GM21786 (cell line): ENCODE results near the gene NUP107.
"Not testable (repeated sequence)": the region's sequence is repeated elsewhere in the genome, so short reads cannot be mapped to it uniquely, and the experiment has no call there.

Experiments used
- ATAC-seq: cut with Tn5 transposase; IDR thresholded peaks from one replicate; pipeline ENCODE4 v1.9.1; 2021; ENCODE audit not compliant: unreplicated experiment

The NUP107 gene

DNA sequence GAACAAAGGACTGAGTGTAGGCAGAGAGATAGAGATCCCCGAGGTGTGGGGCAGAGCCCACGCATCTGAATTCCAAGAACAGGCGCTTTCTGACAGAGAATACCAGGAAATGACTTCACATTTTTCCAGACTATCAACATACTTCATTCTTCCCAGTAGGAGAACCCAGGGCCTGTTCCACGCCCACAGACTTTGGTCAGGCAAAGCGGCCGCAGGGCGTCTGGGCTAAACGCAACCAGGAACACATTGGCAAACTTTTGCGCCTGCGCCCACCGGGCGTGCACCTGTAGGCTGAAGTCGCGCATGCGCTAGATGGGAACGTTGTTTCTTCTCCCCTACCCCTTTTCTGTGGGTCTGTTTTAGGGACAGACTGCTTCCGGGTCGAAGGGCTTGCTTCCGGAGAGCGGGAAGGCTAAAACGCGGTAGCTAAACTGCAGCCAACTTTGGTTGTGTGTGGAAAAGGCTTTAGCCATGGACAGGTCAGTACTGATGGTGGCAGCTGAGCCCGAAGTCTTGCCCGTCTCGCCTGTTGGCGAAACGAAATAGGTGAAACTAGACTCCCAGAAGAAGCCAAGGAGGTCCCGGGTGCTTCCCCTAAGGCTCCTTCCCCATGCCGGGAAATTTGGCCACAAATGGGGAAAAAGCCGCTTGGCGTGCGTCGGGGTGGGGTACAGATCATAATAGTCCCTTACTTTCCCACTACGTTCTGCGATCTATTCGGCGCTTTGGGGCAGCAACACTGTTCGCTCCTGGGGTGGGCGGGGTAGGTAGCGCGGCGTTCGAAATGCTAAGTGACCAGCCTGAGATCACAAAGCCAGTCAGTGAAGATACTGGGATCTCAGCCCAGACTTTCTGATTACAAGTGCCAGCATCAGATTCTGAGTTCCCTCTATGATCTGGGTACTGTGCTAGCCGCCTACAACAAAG, at the start of gene NUP107:
NUP107 (plus strand) TSS at position 384 of the 927 bp plus-strand sequence; CDS start at position 472, 88 bp downstream.
- peak; percentile 97 for ATAC-seq

DNA sequence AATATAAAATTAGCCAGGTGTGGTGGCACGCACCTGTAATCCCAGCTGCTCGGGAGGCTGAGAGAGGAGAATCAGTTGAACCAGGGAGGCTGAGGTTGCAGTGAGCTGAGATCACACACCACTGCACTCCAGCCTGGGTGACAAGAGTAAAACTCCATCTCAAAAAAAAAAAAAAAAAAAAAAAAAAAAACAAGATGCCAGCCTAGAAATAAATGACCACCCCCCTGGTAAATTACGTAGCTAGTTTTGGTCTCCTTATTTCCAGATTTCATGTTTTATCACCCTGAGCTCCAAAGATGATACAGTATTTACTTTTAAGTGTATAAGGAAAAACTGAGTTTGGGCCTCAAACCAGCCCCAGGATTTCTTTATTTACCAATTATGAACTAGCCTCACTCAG, 49.3 kb upstream of the NUP107 start:
- ATAC-seq: not testable (repeated sequence)

DNA sequence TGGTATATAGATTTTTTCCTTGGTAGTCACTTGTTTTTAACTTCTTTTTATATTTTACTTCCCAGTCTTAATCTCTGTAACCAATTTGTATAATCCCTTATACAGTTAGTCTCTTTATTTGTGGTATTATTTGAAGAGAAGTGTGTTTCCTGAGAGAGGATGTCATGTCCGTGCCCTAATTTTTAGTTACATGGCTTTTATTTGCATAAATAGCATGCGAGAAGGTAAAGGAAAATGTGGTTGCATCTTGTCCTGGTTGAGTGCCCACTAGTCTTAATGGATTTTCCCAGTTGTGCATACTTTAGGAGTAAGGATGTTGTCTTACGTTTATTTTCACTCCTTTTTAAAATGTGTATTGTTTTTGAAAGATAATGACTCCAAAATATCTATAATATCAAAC, 48.6 kb upstream of the NUP107 start:
- no peak for ATAC-seq

DNA sequence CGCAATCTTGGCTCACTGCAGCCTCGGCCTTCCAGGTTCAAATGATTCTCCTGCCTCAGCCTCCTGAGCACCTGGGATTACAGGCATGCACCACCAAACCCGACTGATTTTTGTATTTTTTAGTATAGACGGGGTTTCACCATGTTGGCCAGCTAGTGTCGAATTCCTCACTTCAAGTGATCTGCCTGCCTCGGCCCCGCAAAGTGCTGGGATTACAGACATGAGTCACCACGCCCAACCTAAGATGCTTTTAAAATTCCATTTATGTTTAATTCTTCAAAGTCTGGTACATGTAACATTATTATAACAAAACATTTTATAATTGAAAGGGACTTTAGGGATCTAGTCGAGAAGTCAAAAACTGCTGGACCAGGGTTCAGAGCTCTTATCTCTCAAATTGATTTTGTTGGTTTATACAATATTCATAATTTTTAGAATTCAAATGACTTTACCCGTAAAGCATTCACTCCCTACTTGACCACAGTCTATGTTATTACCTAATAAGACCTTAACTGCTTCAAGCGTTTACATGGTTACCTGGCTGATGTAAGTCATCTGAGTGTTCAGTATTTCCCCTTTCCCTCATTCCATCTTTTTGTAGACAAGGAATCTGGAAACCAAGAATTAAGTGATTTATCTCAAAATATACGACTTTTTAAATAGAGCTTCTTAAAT, 47.9 kb upstream of the NUP107 start:
- ATAC-seq: no peak

DNA sequence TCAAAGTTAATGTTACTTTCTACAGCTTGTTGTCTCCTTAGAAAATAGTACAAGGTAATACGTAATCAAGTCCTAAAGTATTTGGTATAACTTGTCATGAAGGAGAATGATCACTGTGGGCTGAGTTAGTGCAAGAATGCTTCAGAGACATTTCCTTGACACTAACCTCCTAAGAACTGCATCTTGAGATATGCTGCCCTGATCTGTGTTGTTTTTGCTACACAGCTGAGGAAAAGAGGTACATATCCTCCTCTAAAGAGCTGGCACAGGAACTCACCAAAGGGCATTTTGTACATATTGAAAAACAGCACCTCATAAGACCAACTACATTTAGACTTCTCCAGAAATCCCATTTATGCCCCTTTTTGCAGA, 47.4 kb upstream of the NUP107 start:
- ATAC-seq: no peak

DNA sequence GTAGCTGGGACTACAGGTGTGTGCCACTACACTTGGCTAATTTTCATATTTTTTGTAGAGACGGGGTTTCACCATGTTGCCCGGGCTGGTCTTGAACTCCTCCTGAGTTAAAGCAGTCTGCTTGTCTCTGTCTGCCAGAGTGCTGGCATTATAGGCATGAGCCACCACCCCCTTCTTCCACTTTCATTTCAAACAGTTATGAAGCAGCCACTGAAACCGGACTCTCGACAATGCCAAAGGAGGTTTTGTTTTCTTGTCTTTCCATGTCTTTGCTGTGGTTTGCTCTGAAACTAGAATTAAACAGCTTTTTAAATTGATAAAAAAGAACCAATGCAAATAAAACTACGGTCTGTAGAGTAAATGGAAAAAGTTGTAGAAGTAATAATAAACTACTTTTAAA, 45.6 kb upstream of the NUP107 start:
- peak; percentile 92 for ATAC-seq

DNA sequence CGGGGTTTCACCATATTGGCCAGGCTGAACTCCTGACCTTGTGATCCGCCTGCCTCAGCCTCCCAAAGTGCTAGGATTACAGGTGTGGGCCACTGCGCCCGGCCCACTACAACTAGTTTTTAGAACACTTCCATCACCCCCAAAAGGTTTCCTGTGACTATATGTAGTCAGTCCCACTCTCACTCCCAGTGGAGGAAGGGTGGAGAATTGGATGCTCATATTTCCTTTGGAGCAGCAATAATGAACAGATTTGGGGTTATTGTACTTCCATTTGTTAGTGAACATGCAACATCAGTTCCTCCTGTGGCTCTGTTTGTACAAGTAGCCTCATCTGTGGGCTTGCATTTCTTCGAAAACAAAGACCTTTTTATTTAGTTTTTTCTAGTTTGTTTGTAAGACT, 40.3 kb upstream of the NUP107 start:
- ATAC-seq: no peak

DNA sequence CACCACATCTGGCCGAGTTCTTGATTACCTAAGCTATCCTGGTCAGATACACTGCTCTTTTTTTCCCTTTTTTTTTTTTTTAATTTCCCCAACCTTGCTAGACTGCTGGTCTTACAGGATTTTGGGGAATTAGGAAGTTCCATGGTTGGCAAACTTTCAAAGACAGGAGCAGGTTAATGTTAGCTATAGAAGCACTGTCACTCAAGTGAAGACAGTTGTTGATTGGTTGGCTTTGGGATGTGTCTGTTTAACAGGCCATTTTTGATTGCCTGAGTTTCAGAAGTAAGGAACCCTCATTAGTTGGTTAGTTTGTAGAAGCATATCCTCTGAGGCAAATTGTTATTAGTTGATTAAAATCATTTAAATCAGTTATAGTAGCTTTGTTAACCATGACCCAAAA, 39.3 kb upstream of the NUP107 start:
- no peak for ATAC-seq

DNA sequence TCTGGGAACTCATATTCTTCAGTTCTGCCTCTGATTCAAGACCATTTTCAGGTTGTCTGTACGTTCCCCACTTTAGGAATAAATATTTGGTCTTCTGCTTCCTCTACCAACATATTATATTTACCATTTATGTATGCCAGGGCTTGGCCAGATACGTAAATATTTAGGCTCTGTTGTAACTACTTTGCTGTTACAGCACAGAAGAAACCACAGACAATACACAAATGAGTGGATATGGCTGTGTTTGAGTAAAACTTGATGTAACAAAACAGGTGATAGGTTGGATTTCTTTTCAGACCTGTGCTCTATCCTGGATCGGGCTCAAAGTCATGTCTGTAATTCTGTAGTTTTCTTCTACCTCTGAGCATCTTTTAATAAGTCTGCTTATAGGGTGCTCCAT, 38.6 kb upstream of the NUP107 start:
- no peak for ATAC-seq

DNA sequence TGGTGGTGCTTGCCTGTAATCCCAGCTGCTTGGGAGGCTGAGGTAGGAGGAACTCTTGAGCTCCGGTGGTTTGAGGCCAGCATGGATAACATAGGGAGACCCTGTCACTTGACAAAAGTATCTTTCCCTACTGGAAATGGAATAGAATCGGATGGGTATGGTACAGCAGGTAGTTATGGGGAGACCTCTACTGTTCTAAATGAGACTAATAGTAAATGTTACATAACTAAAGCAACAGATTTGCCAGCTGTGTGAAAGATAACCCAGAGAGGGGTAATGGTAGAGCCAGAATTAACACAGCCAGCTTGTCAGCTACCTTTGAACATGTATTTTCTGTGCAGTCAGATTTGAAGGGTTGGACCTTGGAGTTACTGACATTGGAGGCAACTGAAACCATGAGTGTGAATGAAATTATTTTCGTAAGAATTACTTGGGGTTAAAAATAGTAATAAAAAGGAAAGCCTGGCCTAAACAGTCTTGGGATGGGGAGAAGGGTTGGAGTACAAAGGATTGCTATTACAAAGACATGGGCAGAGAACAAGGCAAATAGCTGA, 21.7 kb upstream of the NUP107 start:
- no peak for ATAC-seq

DNA sequence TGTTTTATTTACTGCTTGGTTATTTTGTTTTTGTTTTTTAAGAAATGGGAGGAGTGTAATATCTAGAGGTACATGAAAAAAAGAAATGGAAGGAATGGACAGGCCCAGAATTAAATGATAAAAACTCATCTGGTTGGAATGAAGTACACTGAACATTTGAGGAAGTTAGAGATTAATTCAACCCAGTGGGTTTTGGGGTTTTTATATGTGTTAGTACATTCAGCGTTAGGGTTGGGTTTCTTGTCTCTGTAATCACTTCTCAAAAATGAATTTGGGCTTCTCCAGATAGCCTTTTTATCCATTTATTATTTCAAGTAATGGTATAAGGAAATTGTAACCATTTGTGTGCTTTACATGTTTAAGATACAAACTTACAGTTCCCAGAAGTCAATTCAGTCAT, 19.5 kb upstream of the NUP107 start:
- no peak for ATAC-seq

DNA sequence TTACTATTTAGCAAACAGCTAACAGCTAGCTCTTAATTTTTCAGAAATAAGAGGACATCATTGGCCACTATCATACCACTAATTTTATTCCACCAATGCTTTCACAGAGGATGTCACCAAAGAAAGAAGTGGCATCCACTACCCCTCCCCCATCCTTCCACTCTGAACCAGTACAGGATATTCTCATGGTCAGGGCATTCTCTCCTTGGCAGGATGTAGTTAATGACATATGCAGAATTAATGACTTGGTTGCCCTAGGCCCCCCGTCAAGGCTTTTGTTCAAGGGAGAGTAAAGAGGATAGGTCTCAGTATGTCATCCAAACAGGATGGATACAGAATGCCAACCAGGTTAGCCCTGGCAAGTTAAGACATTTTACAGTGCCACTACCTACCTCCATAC, 18.9 kb upstream of the NUP107 start:
- no peak for ATAC-seq

DNA sequence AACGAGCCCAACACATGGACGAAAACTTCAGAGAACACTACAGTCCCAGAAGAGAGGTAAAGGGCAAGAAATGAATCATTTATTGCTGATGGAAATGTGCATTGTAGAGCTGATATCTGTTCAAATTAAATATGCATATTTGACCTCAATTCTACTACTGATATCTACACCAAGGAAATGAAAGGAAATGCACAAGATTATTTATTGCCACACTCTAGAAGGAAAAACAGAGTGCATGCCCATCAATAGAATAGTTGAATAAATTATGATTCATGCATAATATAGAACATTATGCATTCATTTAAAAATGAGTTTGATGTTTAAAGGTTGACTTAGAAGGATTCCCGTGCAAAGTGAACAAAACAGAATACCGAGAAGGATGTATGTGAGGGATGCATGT, 15.6 kb upstream of the NUP107 start:
- ATAC-seq: no peak

DNA sequence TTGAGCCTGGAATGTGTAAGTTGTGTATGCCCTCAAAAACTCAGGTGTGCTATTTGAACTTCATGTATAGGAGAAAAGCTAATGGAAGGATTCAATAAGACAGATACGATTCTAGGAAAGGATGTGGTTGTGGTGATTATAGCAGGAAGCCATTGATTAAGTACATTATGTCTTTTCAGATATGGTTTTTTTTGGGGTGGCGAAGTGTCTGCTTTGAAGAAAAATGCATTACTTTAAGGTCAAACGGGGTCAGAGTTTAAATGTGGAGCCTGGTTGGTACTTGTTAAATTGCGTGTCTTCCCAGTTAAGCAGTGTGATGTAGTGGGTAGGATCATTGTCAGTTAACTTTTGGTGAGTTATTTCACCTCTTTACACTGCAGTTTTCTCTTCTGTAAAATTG, 13.0 kb upstream of the NUP107 start:
- ATAC-seq: no peak

DNA sequence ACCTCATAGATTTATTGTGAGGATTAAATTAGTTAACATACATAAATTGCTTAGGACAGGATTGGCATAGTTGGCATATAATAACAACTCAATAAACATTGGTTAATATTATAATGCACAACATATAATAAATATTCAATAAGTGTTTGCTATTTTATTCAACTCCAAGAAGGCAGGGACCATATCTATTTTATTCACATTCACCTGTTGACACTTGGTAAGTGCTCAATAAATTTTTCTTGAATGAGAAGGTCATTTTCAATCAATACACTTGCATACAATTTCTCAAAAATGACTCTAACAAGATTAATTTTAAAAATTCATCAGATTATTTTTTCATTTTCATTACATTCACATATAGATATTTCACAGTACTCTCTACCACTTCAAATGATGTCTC, 12.4 kb upstream of the NUP107 start:
- ATAC-seq: no peak

DNA sequence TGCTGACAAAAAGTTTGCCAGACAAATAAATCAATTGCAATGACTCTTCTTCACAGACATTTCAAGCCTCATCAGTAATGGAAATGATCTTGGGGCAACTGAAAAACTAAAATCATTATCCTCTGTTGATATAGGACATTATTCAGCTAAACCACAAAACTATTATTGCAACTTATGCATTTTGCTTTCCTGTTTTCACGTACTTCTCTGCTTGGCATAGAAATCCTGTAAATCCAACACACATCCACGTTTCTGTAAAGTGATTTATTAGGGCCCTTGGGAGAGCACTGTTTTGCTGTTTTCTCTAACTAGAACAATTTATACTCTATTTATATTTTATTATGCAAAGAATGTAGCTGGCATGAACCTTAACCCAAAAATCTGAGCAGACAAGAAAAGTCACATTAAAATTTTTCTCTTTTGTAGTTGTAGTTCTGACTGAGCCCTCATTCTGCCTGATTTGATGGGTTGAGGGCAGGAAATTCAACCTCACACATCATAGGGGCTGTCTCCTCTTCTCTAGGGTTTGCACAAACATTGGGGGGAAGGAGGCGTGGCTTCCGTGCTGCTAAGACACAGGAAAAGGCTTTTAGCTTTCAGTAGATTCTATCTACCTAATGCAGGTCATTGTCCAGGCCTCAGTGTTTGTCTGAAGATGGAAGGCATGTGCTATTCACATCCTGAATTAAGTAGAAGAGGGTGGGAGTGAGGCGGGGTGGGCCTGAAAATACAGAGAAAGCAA, 11.5 kb upstream of the NUP107 start:
- ATAC-seq: no peak

DNA sequence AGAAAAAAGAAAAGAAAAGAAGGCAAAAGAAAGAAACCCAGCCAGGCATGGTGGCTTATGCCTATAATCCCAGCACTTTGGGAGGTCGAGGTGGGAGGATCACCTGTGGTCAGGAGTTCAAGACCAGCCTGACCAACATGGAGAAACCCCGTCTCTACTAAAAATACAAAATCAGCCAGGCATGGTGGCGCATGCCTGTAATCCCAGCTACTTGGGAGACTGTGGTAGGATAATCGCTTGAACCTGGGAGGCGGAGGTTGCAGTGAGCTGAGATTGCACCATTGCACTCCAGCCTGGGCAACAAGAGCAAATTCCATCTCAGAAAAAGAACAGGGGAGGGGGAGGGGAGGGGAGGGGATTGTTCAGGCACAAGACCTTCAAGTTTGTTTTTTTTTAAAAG, 9.9 kb upstream of the NUP107 start:
- ATAC-seq: not testable (repeated sequence)

DNA sequence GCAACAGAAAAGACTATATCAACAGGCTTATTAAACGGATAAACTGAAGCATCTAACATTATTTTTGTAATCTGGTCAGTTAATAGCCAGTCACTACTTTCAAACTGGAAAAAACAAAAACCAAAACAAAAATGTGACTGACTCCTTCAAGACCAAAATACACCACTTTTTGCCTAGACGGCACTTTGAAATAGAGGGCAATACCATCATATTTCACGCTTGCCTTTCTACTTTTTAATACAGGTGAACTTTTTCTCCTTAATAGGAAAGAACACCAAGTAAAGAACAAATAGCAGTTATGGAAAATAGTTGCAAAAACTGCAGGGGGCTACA, 550 bp upstream of the NUP107 start:
- no peak for ATAC-seq

DNA sequence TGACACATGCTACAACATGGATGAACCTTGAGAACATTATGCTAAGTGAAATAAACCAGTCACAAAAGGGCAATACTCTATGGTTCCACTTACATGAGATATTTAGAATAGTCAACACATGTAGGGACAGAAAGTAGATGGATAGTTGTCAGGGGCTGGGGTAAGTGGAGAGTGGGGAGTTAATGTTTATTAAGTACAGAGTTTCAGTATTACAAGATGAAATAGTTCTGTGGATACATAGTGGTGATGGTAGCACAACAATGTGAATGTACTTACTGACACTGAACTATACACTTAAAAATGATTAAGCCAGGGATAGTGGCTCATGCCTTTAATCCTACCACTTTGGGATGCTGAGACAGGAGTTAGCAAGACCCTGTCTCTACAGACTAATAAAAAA, 8.7 kb downstream of the NUP107 start:
- no peak for ATAC-seq

DNA sequence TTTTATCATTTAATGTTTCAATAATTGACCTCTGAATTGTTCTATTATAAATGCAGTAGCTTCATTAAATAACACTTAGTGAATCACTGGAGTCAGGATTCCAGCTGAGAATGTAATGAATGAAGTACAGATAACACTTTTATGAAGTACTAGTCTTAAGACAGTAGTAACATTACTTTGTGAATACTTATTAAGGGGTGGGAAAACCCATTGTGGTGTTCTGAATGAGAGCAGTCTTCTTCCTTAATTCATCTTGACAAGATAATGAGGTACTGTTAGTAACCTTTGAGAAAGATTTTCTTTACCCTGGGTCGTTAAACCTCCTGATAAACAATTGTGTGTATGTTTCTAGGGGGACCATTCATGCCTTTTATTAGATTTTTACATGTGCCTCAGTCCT, 12.7 kb downstream of the NUP107 start:
- ATAC-seq: no peak

DNA sequence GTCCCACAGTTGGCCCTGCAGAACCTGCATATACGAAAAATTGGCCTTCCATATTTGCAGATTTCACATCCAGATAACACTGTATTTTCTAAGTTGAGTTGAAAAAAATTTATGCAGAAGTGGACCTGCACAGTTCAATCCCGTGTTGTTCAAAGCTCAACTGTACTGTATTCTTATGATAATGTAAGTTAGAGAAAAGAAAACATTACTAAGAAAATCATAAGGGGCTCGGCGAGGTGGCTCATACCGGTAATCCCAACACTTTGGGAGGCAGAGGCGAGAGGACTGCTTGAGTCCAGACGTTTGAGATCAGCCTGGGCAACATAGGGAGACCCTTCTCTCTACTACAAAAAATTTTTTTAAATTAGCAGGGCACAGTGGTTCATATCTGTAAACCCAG, 41.0 kb downstream of the NUP107 start:
- ATAC-seq: no peak

DNA sequence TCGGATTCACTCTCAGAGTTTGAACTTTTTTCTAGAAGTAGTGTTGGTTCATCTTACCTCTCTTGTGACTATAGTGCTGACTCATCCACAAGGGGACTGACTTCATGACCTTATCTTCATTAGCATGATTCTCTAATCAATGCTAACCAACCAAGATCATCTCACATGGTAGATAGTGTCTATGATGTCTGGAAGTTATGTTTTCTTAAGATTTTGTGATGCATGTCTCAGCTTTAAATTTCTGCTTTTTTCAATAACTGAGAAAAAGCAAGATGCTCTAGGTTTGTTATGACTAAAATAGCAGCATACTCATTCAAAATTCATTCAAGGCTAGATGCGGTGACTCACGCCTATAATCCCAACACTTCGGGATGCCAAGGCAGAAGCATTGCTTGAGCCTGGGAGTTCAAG, 46.9 kb downstream of the NUP107 start:
- ATAC-seq: no peak
